Prostate gland (tissue), 2 donors: ENCODE measurements around the gene AFF3.

Source experiments
- CTCF ChIP-seq, 4 experiments: fragments of 200-600 bp in 2 of 4; fragments of 450-650 bp in 2 of 4; sonication (generic) in 2 of 4; IDR thresholded peaks; 1 replicate in 3 of 4; 2 replicates in 1 of 4; pipeline ENCODE4 v1.5.1; 2016 to 2019; ENCODE audit warnings: antibody characterized with exemption in 4 of 4, mild to moderate bottlenecking in 2 of 4, moderate library complexity in 2 of 4
- POLR2A ChIP-seq: fragments of 450-650 bp; IDR thresholded peaks from one replicate; pipeline ENCODE4 v1.6.1; 2016; ENCODE audit warnings: antibody characterized with exemption, mild to moderate bottlenecking
- POLR2AphosphoS5 ChIP-seq: sonication (generic); formaldehyde crosslinking; IDR thresholded peaks from one replicate; pipeline ENCODE4 v1.6.1; 2017; ENCODE audit warnings: antibody characterized with exemption

GRCh38 chr2:100036793-100037192, 105.6 kb downstream of the AFF3 start:
- TF ChIP-seq CTCF (IDR thresholded peaks at IDR 0.05) (no peak), POLR2A (no peak), POLR2AphosphoS5 (no peak)
